HL-60 (cell line): ENCODE data around the gene HOXB7.

ENCODE experiments used
- POLR2AphosphoS5 ChIP-seq: IDR thresholded peaks from 2 replicates; pipeline ENCODE4 v1.6.1; 2012; ENCODE audit warnings: low read depth
- TF ChIP-seq, protein P1 (sequence below): IDR thresholded peaks from one replicate; pipeline ENCODE4 v1.5.1; 2011; ENCODE audit warnings: low read length, control low read depth, inconsistent platforms; ENCODE audit not compliant: insufficient read depth

DNA sequence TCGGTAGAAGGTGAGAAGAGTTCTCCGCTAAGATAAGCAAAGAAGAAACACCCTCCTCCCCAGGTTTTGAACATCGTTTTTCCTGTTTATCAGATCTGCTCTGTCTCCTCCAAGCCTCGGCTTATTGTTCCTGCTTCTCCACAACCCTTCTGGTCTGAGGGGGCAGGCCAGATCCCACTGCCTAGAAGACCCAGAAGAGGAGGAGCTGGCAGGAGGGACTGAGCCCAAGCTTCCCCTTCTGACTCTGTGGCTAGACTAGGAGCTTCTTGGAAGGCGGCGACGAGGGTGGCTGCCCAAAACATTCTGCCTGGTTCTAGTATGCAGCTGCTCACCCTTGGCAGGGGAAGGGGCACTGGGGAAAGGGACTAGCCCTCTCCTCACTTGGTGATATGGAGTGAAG is 12.1 kb downstream of the HOXB7 start:
- TF ChIP-seq, protein P1, sequence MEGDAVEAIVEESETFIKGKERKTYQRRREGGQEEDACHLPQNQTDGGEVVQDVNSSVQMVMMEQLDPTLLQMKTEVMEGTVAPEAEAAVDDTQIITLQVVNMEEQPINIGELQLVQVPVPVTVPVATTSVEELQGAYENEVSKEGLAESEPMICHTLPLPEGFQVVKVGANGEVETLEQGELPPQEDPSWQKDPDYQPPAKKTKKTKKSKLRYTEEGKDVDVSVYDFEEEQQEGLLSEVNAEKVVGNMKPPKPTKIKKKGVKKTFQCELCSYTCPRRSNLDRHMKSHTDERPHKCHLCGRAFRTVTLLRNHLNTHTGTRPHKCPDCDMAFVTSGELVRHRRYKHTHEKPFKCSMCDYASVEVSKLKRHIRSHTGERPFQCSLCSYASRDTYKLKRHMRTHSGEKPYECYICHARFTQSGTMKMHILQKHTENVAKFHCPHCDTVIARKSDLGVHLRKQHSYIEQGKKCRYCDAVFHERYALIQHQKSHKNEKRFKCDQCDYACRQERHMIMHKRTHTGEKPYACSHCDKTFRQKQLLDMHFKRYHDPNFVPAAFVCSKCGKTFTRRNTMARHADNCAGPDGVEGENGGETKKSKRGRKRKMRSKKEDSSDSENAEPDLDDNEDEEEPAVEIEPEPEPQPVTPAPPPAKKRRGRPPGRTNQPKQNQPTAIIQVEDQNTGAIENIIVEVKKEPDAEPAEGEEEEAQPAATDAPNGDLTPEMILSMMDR, result no peak
- no peak for TF ChIP-seq POLR2AphosphoS5
